GM19099 (cell line): ENCODE results near the gene IL36RN.

Experiments
- POLR2A ChIP-seq: IDR thresholded peaks from 3 replicates; pipeline ENCODE4 v1.6.1; 2011; ENCODE audit warnings: low read depth; ENCODE audit not compliant: insufficient read length; ENCODE audit errors: extremely low read depth

The IL36RN gene

DNA sequence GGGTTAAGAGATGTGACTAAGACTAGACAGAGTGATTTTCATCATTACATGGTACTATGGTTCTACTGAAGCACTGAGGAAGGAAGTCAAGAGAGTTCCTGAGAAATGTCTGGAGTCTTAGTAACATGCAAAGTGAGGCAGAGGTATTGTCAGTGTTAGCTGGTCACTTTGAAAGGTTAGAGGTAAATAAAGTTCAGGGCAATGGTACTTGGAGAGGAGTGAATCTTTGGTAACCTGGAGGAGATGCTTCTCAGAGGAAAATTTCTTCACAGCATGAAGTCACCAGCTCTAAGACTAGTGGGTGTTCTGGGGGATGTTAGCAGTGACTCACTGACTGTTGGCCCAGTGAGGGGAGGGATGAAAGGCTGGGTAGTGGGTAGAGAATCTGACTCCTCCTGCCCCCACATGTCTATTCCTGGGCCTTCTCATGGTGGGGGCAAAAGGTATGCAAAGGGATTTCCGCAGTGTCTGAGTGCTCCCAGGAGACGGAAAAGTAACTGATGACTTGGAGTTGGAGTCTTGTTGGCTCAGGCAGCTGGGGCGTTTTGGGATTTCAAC lies 45.1 kb downstream of the IL36RN start:
- TF ChIP-seq POLR2A = no peak

DNA sequence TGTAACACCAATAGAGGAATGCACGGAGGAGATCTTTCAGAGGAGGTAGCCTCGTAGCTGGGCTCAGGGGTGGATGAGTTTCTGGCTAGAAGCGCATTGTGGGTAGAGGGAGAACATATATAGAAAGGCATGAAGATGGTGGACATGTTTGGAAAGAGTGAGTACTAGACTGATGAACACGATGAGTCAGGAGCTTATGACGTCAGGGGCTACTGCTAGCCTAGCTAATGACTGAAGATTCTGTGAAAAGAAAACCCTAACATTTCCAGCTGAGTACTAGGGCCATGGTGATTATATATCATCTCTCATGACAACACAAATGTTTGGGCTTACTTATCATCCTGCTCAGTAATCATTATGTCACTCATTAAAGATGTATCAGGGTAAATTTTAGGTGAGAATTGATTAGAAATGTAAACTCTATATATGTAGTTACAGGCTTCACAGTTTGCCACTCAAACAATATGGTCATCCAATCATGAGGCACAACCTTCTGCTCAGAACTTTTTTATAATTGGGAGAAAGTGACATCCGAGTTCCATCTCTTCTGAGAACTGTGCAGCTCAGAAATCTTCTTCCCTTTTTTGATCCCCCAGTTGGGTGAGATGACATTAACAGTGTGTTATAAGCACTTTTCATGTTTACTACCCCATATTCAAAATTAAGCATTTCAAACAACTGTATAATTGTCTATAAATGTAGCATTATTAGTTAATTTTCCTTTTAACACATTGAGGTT lies 46.2 kb downstream of the IL36RN start:
- TF ChIP-seq POLR2A = no peak

DNA sequence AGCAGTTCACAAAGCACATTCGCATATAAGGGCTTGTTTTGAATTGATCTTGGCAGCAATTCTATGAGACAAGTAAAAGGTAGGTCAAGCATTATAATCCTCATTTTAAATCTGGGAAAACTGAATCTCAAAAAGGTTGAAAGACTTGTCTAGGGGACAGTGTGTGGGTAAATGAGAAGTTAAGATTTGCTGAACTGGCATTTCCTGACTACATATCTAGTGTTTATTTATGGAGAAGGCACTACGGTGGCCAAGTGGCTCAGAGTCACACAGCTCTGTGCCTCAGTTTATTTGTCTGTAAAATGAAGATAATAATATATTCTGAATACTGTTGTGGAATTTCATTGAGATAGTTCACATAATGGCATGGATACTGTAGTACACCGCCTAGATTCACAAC lies 52.1 kb downstream of the IL36RN start:
- TF ChIP-seq POLR2A = no peak

DNA sequence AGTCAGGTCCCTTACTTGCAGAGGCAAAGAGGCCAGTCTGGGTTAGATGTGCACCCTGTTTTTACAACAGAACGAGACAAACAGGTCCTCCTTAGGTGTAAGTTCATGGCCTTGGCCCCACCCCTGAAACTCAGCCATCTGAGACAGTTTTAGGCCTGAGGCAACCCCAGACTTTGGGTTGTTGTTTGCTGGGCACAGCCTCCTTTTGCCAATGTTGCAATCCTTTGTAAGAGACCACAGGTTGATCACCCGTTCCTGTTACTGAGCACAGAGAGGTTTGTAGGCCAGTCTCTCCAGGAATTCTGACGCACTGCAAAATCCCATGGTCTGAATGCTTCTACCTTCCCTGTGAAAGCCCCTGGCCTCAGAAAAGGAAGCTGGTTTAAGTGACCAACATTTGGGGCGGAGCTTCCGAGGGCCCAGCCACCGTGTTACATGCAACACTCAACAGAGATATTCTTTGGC lies 52.9 kb downstream of the IL36RN start:
- TF ChIP-seq POLR2A = no peak

DNA sequence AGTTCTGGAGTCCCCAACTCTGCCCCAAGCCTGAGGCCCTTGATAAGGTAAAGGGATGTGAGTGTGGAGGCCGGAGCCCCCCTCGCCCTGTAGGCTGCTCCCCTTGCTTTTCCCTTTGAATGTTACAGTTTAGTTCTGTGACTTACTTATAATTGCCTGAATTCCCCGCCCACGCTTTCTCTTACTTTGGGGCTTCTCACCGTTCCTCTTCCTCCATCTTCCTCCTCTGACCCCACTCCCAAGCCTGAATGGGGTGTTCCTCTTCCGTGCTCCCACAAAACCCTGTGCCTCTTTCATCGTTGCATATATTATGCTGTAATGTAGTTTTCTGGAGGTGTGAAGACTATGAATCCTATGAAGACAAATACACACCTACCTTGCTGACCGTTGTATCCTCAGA lies 53.4 kb downstream of the IL36RN start:
- TF ChIP-seq POLR2A = no peak

DNA sequence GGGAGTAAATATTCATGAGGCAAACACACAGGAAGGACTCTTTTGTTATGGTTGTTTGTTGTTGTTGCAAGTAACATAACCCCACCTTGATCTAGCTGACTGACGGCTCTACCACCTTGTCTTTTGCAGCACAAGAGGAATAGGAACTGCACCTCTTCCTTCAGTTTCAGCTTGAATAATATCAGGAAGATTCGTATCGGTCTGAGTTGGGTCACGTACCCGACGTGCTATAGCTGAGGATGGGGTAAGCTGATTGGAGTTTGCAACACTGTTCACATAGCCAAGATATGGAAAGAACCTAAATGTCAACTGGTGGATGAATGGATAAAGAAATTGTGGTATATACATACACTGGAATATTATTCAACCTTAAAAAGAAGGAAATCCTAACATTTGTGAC lies 53.9 kb downstream of the IL36RN start:
- no peak for TF ChIP-seq POLR2A

DNA sequence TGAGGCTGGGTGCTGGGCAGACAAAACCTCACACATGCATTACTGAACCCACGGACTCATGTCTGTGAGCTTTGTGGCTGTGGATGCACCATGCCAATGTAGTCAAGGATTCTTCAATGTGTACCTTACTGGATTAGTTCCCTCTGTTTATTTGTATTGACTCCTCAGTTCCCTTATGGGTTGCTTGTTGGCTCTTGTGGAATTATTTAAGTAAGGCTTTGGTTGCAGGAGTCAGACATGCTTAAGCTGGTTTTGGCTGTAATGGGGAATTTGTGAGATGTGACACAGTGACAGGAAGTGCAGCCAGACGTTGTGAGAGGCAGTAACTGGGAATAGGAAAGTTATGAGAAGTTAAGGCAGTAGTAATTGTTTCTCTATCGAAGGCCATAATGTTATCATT lies 54.8 kb downstream of the IL36RN start:
- TF ChIP-seq POLR2A = no peak
